ENCODE data around the gene TLE4.
A peak's percentile ranks its signal among the peaks of the same experiment; 100 is the strongest.
"Not testable (repeated sequence)": the region's sequence is repeated elsewhere in the genome, so short reads cannot be mapped to it uniquely, and the experiment has no call there.

The TLE4 gene

GRCh38 chr9:79639354-79639753, 67.6 kb downstream of the TLE4 start:
- FAIRE-seq, result no peak

DNA sequence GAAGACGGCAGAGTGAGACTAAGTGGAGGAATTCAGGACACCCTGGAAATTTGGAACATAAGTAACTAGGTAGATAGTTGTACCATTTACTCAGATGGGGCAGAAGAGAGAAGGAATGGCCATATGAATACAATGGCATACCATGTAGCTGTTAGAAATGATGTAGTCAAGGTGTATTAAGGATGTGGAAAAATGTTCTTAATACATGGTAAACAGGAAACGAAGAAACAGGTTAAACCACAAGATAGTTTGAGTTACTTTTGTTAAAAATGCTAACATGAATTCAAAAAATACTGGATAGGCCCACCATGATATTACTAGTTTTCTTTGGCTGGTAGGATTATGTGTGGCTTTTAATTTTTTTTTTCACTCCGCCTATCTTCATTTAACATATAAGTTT, 68.3 kb downstream of the TLE4 start:
- FAIRE-seq, result not testable (repeated sequence)

GRCh38 chr9:79641070-79641469, 69.3 kb downstream of the TLE4 start:
- FAIRE-seq, result no peak

- FAIRE-seq, result peak; percentile 41
Measured at GRCh38 chr9:79642671-79643070, 70.9 kb downstream of the TLE4 start.

DNA sequence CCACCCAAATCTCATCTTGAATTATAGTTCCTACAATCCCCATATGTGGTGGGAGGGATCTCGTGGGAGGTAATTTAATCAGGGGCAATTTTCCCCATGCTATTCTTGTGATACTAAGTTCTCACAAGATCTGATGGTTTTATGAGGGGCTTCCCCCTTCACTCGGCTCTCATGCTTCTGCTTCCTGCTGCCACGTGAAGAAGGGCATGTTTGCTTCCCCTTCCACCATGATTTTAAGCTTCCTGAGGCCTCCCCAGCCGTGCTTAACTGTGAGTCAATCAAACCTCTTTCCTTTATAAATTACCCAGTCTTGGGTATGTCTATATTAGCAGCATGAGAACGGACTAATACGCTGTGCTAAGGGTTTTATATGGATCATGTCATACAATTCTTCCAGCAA, 72.3 kb downstream of the TLE4 start:
- FAIRE-seq, result no peak

GRCh38 chr9:79644601-79645000, 72.8 kb downstream of the TLE4 start:
- FAIRE-seq, result no peak

DNA sequence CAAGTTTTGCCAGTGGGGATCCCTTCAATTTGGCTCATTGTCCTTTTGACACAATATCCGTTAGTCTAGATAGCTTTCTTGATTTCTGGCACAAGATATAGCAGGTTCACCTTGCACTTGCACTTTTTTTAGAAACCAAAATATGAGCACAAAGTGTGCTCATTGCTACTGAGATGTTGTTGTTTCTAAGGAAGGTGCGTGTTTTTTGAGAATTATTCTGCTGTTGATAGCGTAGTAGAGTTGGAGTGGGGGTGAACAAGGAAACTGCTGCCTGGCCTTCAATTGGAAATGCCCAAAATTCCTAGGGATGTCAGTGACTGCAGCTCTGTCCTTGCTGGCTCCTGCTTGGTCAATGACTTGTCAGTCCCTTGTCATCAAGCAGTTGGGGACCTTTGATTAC, 73.3 kb downstream of the TLE4 start:
- no peak for FAIRE-seq

- FAIRE-seq, result peak; percentile 33
Measured at GRCh38 chr9:79646096-79646495, 74.3 kb downstream of the TLE4 start.

DNA sequence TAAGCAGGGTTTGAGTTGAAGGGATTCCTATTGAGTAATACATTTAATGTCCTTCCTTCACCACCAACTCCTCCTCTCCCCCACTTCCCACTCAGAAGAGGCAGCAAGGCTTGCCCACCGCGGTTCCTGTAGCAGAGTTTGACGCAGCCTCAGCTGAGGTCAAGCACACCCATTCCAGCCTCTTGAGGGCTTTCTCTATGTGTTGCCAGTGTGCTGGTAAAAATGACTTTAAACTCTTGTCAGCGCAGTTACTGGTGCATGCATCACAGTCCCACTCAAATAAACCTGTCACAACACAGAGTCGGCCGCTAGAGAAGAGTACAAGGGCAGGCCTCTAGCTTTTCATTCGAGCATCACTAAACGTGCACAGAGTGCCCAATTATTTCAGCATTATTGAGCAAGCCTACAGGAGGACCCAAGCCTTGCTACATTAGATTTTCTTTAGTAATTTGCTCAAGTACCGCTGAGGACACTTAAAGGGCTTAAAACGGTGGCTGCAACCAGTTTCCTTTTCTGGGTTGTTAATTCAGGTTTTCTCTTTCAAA, 79.6 kb downstream of the TLE4 start:
- FAIRE-seq, result no peak

GRCh38 chr9:79652598-79652997, 80.8 kb downstream of the TLE4 start:
- FAIRE-seq, result no peak

DNA sequence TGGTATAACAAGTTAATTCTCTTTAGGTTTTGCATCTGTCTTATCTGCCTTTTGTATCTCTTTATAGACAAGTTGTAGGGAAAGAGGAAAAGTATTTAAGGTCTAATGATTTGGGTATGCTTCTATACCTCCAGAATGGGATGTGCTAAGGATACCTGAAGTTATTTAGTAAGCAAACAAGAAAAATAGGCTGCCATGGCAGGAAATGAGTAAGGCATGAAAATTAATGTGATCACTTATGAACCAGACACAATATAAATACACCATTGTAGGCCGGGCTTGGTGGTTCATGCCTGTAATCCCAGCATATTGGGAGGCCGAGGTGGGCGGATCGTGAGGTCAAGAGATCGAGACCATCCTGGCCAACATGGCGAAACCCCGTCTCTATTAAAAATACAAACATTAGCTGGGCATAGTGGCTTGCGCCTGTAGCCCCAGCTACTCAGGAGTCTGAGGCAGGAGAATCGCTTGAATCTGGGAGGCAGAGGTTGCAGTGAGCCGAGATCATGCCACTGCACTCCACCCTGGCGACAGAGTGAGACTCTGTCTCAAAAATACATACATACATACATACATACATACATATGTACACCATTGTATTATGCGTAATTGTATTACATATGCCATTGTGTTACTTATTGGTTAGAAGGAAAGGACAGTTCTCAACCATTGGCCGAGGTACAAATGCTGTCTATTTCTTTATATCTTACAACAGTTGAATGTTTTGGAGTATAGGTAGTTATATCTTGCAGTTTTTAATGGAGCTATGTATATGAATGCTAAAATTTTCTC, 83.0 kb downstream of the TLE4 start:
- FAIRE-seq, result not testable (repeated sequence)

- no peak for FAIRE-seq
Measured at GRCh38 chr9:79655551-79655950, 83.8 kb downstream of the TLE4 start.

- no peak for FAIRE-seq
Measured at GRCh38 chr9:79656169-79656568, 84.4 kb downstream of the TLE4 start.

DNA sequence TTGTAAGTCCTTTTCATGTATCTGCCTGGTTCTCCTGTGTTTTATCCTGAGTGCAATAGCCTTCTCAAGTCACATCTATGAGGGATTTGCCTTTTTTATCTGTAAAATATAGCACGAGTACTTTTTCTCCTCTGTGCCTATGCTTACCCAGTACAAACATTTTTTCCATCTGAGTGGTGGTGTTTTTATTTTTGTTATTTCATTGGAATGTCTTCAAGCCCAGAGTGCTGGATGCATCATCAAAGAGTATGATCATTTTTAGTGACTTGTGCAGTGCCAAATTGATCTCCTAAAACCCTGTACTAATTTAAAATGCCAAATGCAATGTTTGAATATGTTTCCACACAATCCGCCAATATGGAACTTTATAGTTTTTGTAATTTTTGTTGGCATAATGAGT, 86.1 kb downstream of the TLE4 start:
- peak; percentile 40 for FAIRE-seq

- no peak for FAIRE-seq
Measured at GRCh38 chr9:79658926-79659325, 87.2 kb downstream of the TLE4 start.

DNA sequence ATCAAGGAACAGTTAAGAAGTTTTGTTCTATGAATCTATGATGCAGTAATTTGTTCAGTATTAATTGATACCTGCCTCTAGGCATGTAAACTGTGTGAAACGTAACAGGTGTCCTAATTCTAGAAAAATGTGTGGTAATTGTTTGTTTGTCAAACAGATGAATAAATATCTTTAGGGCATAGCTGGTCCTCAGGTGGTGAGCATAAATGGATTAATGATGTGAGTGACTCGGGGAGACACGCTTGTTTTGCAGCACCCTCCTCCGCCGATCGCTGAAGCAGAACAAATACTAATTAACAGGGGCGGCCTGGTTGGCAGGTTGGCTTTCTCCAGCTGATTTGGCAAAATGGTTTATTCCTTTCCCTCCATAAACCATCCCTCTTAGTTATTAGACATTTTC, 88.8 kb downstream of the TLE4 start:
- FAIRE-seq, result no peak

DNA sequence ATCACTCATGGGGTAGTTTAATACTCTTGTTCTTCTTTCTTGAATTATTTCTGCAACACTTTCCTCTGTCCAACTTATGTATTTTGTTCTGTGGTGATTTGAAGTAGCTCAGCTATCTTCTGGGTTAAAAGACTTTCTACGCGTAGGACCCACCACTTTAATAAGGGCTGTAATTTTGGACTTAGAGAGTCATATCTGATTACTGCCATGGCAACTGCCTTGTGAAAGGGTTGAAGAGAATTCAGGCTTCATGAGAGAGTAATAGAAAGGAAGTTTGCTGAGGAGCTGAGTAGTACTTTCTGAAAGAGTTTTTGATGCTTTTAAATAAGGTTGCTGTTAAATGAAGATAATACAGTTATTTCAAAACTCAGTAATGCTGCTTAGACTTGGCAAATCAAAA, 89.5 kb downstream of the TLE4 start:
- FAIRE-seq, result peak; percentile 75

GRCh38 chr9:79661886-79662536, 90.2 kb downstream of the TLE4 start:
- FAIRE-seq, result no peak

DNA sequence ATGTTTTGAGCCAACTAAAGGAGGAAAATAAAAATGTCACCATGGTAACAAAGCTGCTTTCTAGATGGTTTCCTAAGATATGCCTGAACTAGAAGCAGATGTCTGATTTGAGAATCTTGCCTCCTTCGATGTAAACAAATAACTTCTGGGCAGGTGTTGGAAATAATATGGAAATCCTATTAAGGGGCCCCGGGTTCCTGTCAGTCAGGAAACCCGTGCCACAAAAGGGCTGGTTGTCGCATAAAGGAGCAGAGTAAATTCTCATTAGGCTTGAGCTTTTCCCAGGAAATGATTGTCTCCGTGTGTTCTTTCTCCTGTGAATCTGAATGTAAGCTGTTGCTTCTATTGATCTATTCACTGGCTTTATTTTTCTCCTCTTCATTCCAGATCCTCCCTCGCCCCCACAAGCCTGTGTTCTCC, 90.8 kb downstream of the TLE4 start:
- no peak for FAIRE-seq

- no peak for FAIRE-seq
Measured at GRCh38 chr9:79663300-79663699, 91.5 kb downstream of the TLE4 start.

GRCh38 chr9:79663878-79664277, 92.1 kb downstream of the TLE4 start:
- no peak for FAIRE-seq

DNA sequence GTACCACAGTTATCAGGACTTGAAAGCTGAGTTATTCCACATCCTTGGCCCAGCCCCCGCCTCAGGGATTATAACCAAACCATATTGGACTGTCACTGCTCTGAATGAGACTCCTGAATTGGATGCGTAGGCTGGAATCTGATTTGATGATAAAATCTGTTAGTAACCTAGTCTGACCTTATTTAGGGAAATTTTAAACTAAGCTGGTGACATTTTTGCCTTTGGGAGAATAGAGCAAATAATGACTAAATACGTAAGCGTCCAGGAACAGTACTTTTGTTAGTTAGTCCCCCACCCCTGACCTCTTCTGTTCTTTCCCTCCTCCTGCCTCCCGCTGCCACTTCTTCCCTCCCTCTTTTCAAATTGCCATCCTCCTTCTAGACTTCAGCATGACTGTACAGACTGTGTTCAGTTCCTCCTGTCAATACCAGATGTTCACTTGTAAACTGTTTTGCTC, 92.6 kb downstream of the TLE4 start:
- no peak for FAIRE-seq

DNA sequence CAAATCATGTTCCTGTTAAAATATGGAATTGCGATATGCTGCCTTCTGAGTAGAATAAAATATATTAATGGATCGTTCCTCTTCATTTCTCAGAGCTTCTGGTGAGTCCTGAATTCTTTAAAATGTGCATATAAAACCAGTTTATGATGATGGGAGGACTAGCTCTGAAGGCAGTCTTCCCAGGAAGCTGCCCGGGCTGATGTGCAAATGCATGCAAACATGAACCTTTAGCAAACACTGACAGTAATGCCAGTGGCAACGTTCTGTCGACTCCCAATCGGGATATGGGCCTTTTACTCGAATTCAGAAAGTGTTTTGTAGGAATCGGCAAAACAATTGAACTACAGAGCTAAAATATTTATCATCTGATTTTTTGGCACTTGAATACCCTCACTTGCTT, 93.6 kb downstream of the TLE4 start:
- no peak for FAIRE-seq

DNA sequence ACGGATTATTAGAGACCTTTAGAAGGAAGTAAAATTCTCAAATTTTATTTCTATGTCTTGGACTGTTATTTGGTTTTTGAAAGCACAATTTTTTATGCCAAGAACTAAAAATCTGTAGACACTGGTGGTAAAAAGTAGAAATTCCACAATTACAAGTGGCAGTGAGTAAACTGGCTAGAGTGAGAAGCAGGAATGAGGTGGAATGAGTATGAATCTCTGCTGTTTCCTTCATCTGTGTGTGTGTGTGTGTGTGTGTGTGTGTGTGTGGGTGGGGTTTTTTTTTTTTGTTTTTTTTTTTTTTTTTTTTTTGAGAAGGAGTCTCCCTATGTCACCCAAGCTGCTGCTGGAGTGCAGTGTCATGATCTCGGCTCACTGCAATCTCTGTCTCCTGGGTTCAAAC, 94.2 kb downstream of the TLE4 start:
- FAIRE-seq, result no peak

Data from G401.6 (cell line).